GM06990 (cell line): Measurements from ENCODE around the gene TBC1D23.
"Not testable (repeated sequence)": the region's sequence is repeated elsewhere in the genome, so short reads cannot be mapped to it uniquely, and the experiment has no call there.

ENCODE experiments used
- DNase-seq: peaks from one replicate; pipeline ENCODE4 v3.0.0-alpha.2; 2011; ENCODE audit not compliant: insufficient read length; ENCODE audit errors: extremely low read depth
- H3K27me3 ChIP-seq: replicated peaks from 2 replicates; pipeline ENCODE4 v1.6.0; 2011; ENCODE audit warnings: low read length; ENCODE audit not compliant: control insufficient read depth, insufficient read depth
- H3K36me3 ChIP-seq: 2 replicates; pipeline ENCODE4 v1.5.1; 2011; ENCODE audit warnings: low read length; ENCODE audit not compliant: control insufficient read depth, insufficient read depth
- H3K4me3 ChIP-seq: replicated peaks from 2 replicates; pipeline ENCODE4 v1.5.1; 2011; ENCODE audit warnings: low read depth, mild to moderate bottlenecking, control low read depth, low read length
- CTCF ChIP-seq: IDR thresholded peaks from 2 replicates; pipeline ENCODE4 v1.5.1; 2011; ENCODE audit warnings: low read length, control low read depth, mild to moderate bottlenecking, inconsistent platforms; ENCODE audit not compliant: insufficient read depth, poor library complexity, severe bottlenecking

Gene TBC1D23

GRCh38 chr3:100257586-100257985, 3.2 kb upstream of the TBC1D23 start:
- no peak overlapping the region for H3K4me3 ChIP-seq
- no peak for DNase-seq
- TF ChIP-seq CTCF, result no peak
- H3K27me3 ChIP-seq, result no peaks in the 10 kb centered on the region
- no peaks in the 10 kb centered on the region for H3K36me3 ChIP-seq

- TF ChIP-seq CTCF, result no peak
- Histone ChIP-seq H3K36me3 (no peaks in the 10 kb centered on the region), H3K4me3 (peak overlapping the region; percentile 50), H3K27me3 (no peaks in the 10 kb centered on the region)
- peak; percentile 11 for DNase-seq
These were observed 609 bp upstream of the TBC1D23 start for GRCh38 chr3:100260081-100260684.

- TF ChIP-seq CTCF, result no peak
- Histone ChIP-seq H3K4me3 (peak overlapping the region; percentile 100), H3K27me3 (no peaks in the 10 kb centered on the region), H3K36me3 (no peaks in the 10 kb centered on the region)
- DNase-seq, result no peak
These were observed 702 bp downstream of the TBC1D23 start for GRCh38 chr3:100261485-100261903.

GRCh38 chr3:100262925-100263324, 2.1 kb downstream of the TBC1D23 start:
- H3K4me3 ChIP-seq, DNase-seq, H3K36me3 ChIP-seq, H3K27me3 ChIP-seq: not testable (repeated sequence)

- no peak for TF ChIP-seq CTCF
- no peaks in the 10 kb centered on the region for H3K27me3 ChIP-seq
- H3K36me3 ChIP-seq, result no peaks in the 10 kb centered on the region
- no peak overlapping the region for H3K4me3 ChIP-seq
- no peak for DNase-seq
These were observed 2.8 kb downstream of the TBC1D23 start for GRCh38 chr3:100263583-100263982.

- TF ChIP-seq CTCF, result no peak
- H3K4me3 ChIP-seq, result no peak overlapping the region
- no peak for DNase-seq
- H3K27me3 ChIP-seq, result no peaks in the 10 kb centered on the region
- no peaks in the 10 kb centered on the region for H3K36me3 ChIP-seq
These were observed 3.5 kb downstream of the TBC1D23 start for GRCh38 chr3:100264242-100264641.
